ENCODE data around the gene SOX9. TPM values are rescaled to one million over a fixed set of nuclear protein-coding genes. Genes with fewer than 3 reads are reported as not detected.

Gene SOX9
- total and polyA plus RNA-seq, 9 of the 15 experiments (the other 6 are each of a cell fraction or from before 2014, with no cell fraction given) = 0.04 TPM; not detected in 8

DNA sequence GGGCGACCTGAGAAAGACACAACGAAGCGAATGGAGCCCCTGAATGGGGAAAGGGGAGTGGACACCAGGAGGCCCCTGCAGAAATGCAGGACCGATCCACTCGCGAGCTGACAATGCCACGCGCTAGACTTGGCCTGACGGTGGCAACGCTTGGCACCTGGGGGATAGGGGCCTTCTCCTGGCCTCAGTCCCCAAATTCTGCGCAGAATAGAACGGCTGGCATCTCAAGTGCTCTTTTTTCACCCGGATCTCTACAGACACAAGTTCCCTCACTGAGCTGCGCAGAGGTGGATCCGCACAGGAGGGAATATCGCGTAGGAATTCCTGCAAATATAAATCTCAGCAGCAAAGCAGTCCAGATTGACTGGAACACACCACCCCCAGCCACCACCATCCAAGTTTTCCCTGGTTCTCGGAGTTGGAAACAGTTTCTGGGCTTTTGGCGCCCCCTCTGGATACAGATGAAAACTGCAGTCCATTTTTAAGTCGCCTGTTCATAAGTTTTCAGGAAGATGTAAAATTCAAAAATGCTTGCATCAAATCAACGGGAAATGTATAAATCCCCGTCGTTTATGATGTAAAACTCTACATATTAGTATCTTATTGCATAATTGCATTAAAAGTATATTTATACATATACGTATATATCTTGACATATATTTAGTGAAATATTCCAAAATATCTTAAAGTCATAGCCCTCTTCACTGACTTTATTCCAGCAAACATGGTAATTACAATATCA lies 2.3 kb upstream of the SOX9 start:
- peaks cover 0 to 17% of the 10 kb centered on the region in 2 experiments; a peak in 2 of 5 replicates for H3K27me3 ChIP-seq (ENCODE audit: control insufficient read depth in 2 of 2, insufficient read depth in 2 of 2, low read length in 2 of 2)
- CTCF ChIA-PET (ENCODE audit: low intra/inter-chr PET ratio) = interaction anchor here (0.6 to 1.5 kb wide), 3 partner anchors 89 to 1482 kb away, joined by 3 to 8 read pairs (median 3); no protein-coding TSS in a partner anchor
- in situ Hi-C loops (cut with MboI) = no loop called here
- no peak for TF ChIP-seq ASH1L (IDR thresholded peaks at IDR 0.05; ENCODE audit: borderline replicate concordance, low read depth, partially characterized antibody)
- TF ChIP-seq JUNB (CRISPR knock-in tag; conservative IDR thresholded peaks at IDR 0.05) = no peak
- no peak for TF ChIP-seq ZNF583 (CRISPR knock-in tag; IDR thresholded peaks at IDR 0.05)
- no peak for TF ChIP-seq ZBTB11 (CRISPR knock-in tag; IDR thresholded peaks at IDR 0.05)
- no peak for TF ChIP-seq HCFC1 (IDR thresholded peaks at IDR 0.05; ENCODE audit: low read depth, low read length)
- TF ChIP-seq, protein P1, sequence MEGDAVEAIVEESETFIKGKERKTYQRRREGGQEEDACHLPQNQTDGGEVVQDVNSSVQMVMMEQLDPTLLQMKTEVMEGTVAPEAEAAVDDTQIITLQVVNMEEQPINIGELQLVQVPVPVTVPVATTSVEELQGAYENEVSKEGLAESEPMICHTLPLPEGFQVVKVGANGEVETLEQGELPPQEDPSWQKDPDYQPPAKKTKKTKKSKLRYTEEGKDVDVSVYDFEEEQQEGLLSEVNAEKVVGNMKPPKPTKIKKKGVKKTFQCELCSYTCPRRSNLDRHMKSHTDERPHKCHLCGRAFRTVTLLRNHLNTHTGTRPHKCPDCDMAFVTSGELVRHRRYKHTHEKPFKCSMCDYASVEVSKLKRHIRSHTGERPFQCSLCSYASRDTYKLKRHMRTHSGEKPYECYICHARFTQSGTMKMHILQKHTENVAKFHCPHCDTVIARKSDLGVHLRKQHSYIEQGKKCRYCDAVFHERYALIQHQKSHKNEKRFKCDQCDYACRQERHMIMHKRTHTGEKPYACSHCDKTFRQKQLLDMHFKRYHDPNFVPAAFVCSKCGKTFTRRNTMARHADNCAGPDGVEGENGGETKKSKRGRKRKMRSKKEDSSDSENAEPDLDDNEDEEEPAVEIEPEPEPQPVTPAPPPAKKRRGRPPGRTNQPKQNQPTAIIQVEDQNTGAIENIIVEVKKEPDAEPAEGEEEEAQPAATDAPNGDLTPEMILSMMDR (IDR thresholded peaks at IDR 0.05 in 2 of 3, conservative IDR thresholded peaks at IDR 0.05 in 1 of 3; ENCODE audit: insufficient read depth in 2 of 3, low read depth in 1 of 3, low read length in 3 of 3) = peak; percentile 53 to 78 (median 70)
- TF ChIP-seq MTF1 (CRISPR knock-in tag; IDR thresholded peaks at IDR 0.05; ENCODE audit: borderline replicate concordance) = no peak
- no peak for TF ChIP-seq RFX1 (IDR thresholded peaks at IDR 0.05)
- TF ChIP-seq DIDO1 (tag; IDR thresholded peaks at IDR 0.05; ENCODE audit: low read depth) = no peak
- no peak for TF ChIP-seq CC2D1A (IDR thresholded peaks at IDR 0.05)
- 0 out of 2 replicates have a peak, but pooled peaks have one; percentile 18 for TF ChIP-seq PHF21A (IDR thresholded peaks at IDR 0.05; ENCODE audit: borderline replicate concordance, low read depth)
- TF ChIP-seq, protein P2, sequence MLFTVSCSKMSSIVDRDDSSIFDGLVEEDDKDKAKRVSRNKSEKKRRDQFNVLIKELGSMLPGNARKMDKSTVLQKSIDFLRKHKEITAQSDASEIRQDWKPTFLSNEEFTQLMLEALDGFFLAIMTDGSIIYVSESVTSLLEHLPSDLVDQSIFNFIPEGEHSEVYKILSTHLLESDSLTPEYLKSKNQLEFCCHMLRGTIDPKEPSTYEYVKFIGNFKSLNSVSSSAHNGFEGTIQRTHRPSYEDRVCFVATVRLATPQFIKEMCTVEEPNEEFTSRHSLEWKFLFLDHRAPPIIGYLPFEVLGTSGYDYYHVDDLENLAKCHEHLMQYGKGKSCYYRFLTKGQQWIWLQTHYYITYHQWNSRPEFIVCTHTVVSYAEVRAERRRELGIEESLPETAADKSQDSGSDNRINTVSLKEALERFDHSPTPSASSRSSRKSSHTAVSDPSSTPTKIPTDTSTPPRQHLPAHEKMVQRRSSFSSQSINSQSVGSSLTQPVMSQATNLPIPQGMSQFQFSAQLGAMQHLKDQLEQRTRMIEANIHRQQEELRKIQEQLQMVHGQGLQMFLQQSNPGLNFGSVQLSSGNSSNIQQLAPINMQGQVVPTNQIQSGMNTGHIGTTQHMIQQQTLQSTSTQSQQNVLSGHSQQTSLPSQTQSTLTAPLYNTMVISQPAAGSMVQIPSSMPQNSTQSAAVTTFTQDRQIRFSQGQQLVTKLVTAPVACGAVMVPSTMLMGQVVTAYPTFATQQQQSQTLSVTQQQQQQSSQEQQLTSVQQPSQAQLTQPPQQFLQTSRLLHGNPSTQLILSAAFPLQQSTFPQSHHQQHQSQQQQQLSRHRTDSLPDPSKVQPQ (CRISPR knock-in tag; IDR thresholded peaks at IDR 0.05; ENCODE audit: borderline replicate concordance) = no peak

More for the DNA sequence above, 2.3 kb upstream of the SOX9 start:
- H3K79me2 ChIP-seq (ENCODE audit: control insufficient read depth, insufficient read depth, low read length) = no peaks in the 10 kb centered on the region
- no peaks in the 10 kb centered on the region for H3K9me1 ChIP-seq (ENCODE audit: control insufficient read depth, insufficient read depth, low read length)
- no peaks in the 10 kb centered on the region for H4K20me1 ChIP-seq (replicated peaks; ENCODE audit: control insufficient read depth, insufficient read depth, low read length)
- no peak overlapping the region for H3K27ac ChIP-seq (ENCODE audit: extremely low read depth, low read depth, low read length)
- H3K9me3 ChIP-seq (replicated peaks; ENCODE audit: control insufficient read depth, insufficient read depth, low read depth, low read length) = no peaks in the 10 kb centered on the region
- H3K9ac ChIP-seq (ENCODE audit: insufficient read depth in 1 of 2, low read depth in 2 of 2, low read length in 2 of 2) = no peak overlapping the region
- FAIRE-seq (peak; percentile 70), DNase-seq (ENCODE audit: extremely low read depth in 1 of 4, low spot score in 3 of 4) (peak; percentile 39 to 50 (median 46)), ATAC-seq (no peak)
- H3K36me3 ChIP-seq (ENCODE audit: control insufficient read depth, insufficient read depth, low read length) = no peaks in the 10 kb centered on the region
- no peak overlapping the region for H3K4me2 ChIP-seq (ENCODE audit: insufficient read depth, low read length)
- WGBS (ENCODE audit: insufficient coverage, low coverage, missing lambda C conversion rate) = 20% methylated on average over 22 of the region's 24 CpGs
- no peak overlapping the region for H3K4me3 ChIP-seq
- intact Hi-C loops (cut with micrococcal nuclease) = no loop called here
- POLR2A ChIA-PET = interaction anchor here (0.6 to 0.7 kb wide), 2 partner anchors 9 to 11 kb away, joined by 3 read pairs; no protein-coding TSS in a partner anchor
- BruUV-seq (replicated peaks) = no TSS peak
- H3K4me1 ChIP-seq (replicated peaks in 1 of 2; ENCODE audit: control insufficient read depth in 2 of 2, insufficient read depth in 2 of 2, low read length in 2 of 2) = peaks cover 0 to 5% of the 10 kb centered on the region in 2 experiments; a peak in 1 of 5 replicates
- H2AFZ ChIP-seq (ENCODE audit: low read depth, low read length) = no peak overlapping the region

All from K562 (cell line).